Coronary artery (tissue), 2 donors: ENCODE data around the gene SLC19A1.

Source experiments
- DNase-seq: peaks from one replicate; pipeline ENCODE4 v3.0.0-alpha.2; 2017; ENCODE audit warnings: low spot score
- H3K27ac ChIP-seq, 2 donors: fragments of 200-600 bp; sonication (generic); one replicate each; pipeline ENCODE4 v1.5.1; 2016 to 2019
- H3K4me3 ChIP-seq: fragments of 200-600 bp; sonication (generic); 2 replicates; pipeline ENCODE4 v1.5.1; 2016; ENCODE audit warnings: mild to moderate bottlenecking, moderate library complexity
- CTCF ChIP-seq: fragments of 200-600 bp; sonication (generic); IDR thresholded peaks from one replicate; pipeline ENCODE4 v1.5.1; 2019; ENCODE audit warnings: antibody characterized with exemption

SLC19A1 gene

GRCh38 chr21:45523411-45524101 is 18.7 kb downstream of the SLC19A1 start:
- TF ChIP-seq CTCF, result no peak
- DNase-seq, result no peak
- Histone ChIP-seq H3K27ac (no peak overlapping the region), H3K4me3 (no peak overlapping the region)

GRCh38 chr21:45522986-45523385 is 19.3 kb downstream of the SLC19A1 start:
- TF ChIP-seq CTCF, result no peak
- no peak for DNase-seq
- H3K27ac ChIP-seq, result no peak overlapping the region
- no peak overlapping the region for H3K4me3 ChIP-seq

DNA sequence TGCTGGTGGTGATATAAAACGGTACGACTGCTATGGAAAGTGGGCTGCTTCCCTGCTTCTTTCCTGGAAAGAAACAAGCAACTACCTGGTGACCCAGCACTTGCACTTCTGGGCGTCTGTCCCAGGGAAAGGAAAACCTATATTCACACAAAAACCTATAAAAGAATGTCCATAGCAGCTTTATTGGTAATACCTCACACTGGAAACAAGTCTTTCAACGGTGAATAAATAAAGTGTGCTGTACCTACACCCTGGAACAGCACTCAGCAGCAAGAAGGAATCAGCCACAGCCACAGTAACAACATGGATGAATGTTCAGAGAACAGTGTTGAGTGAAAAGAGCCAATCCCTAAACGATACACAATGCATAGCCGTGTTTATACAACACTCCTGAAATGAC is 19.9 kb downstream of the SLC19A1 start:
- Histone ChIP-seq H3K27ac (no peak overlapping the region), H3K4me3 (no peak overlapping the region)
- TF ChIP-seq CTCF, result no peak
- no peak for DNase-seq

DNA sequence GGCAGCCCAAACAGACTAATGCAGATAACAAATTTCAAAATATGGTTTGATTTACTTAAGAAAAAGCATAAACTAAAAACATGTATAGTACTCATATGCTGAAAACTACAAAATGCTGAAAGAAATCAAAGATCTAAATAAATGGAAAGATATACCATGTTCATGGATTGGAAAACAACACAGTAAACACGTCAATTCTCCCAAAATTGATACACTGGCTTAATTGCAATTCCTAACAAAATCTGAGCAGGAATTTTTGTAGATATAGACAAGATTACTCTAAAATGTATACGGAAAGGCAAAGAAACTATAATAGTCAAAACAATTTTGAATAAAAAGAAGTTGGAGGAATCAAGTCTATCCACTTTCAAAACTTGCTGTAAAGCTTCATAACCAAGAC is 21.0 kb downstream of the SLC19A1 start:
- H3K4me3 ChIP-seq, result no peak overlapping the region
- no peak for DNase-seq
- TF ChIP-seq CTCF, result no peak
- no peak overlapping the region for H3K27ac ChIP-seq

DNA sequence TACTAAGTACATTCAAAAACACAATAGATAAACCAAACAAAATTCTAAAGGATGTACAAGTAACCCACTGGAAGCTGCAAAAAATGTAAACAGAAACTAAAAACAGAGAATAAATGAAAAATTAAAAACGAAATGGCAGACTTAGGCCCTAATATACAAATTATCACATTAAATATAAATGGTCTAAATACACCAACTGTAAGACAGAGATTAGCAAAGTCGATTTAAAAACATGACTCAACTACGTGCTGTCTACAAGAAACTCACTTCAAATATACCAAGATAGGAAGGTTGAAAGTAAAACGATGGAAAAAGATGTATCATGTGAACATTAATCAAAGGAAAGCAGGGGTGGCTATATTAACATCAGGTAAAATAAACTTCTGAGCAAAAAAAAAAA is 23.1 kb downstream of the SLC19A1 start:
- no peak for DNase-seq
- no peak overlapping the region for H3K27ac ChIP-seq
- no peak overlapping the region for H3K4me3 ChIP-seq
- no peak for TF ChIP-seq CTCF

DNA sequence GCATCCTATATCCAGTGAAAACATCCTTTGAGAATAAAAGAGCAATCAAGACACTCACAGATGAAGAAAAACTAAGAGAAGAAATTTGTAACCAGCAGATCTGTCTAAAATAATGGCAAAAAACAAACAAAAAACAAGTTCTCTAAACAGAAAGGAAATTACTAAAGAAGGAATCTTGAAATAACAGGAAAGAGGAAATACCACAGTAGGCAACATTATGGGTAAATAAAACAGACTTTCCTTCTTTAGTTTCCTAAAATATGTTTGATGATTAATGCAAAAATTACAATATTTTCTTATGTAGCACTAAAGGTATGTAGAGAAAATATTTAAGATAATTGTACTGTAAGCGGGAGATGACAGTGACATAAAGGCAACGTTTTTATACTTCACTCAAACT is 23.5 kb downstream of the SLC19A1 start:
- Histone ChIP-seq H3K4me3 (no peak overlapping the region), H3K27ac (no peak overlapping the region)
- TF ChIP-seq CTCF, result no peak

DNA sequence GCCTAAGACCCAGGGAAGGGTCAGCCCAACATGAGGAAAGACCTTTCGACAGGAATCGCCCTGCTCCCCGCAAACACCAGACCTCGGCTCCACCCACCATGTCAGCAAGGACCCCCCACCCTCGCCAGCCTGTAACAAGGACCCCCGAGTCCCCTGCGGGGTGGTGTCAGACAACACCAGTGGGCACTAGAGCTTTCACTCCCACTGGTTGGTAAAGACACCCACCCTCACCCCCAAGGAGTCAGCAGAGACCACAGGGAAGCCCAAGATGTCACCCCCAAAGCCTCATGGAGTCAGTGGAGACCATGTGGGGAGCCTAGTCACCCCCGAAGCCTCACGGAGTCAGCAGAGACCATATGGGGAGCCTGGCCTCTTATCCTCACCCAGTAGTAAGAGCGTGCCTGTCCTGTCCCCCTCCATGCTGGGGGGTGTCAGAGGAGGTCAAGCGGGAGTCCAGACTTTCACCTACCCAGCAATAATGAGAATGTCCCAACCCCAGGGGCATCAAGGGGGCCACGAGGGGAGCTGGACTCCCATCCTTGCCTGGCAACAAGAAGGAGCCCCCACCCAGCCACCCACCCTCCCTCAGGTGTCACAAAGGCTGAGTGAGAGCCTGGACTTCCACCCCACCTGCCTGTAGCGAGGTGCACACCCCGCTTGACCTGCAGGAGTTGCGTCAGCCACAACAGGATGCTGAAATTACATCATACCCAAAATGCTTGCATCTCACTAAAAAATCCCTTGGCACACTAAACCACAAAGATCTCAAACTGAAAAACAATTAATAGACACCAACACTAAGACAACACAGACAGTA is 24.8 kb downstream of the SLC19A1 start:
- TF ChIP-seq CTCF, result no peak
- H3K27ac ChIP-seq, result no peak overlapping the region
- DNase-seq, result no peak
- no peak overlapping the region for H3K4me3 ChIP-seq

More for the DNA sequence above, 23.5 kb downstream of the SLC19A1 start:
- no peak for DNase-seq
